ENCODE measurements around the gene MRPS30.

DNA sequence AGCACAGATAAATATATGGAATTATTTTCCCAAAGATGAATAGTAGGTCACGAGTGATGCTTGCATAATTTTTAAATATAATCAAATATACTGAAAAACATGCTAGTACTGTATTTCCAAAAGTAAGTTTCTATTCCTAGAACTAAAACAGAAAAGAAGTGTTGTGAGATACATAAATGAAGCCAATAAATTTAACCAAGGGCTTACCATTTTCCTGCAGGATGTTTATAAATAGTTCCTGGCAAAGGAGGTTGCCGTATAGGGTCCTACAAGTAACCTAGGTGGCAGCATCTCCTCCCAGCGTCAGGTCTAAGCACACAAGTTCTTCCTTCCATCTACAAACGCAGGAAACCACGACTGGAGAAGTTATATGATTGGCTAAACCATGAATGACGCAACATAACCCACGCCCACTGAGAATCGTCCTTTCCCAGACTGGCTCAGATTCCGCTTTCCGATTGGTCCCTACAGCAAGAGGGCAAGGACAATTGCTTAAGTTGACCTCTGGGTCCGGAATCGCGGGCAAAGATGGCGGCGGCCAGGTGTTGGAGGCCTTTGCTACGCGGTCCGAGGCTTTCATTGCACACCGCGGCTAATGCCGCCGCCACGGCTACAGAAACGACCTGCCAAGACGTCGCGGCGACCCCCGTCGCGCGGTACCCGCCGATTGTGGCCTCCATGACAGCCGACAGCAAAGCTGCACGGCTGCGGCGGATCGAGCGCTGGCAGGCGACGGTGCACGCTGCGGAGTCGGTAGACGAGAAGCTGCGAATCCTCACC lies at the start of gene MRPS30:
- TF ChIP-seq, protein P1, sequence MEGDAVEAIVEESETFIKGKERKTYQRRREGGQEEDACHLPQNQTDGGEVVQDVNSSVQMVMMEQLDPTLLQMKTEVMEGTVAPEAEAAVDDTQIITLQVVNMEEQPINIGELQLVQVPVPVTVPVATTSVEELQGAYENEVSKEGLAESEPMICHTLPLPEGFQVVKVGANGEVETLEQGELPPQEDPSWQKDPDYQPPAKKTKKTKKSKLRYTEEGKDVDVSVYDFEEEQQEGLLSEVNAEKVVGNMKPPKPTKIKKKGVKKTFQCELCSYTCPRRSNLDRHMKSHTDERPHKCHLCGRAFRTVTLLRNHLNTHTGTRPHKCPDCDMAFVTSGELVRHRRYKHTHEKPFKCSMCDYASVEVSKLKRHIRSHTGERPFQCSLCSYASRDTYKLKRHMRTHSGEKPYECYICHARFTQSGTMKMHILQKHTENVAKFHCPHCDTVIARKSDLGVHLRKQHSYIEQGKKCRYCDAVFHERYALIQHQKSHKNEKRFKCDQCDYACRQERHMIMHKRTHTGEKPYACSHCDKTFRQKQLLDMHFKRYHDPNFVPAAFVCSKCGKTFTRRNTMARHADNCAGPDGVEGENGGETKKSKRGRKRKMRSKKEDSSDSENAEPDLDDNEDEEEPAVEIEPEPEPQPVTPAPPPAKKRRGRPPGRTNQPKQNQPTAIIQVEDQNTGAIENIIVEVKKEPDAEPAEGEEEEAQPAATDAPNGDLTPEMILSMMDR (IDR thresholded peaks at IDR 0.05) = peak in 2 of 6 experiments; percentile 17 to 22
- TF ChIP-seq POLR2A (IDR thresholded peaks at IDR 0.05) = peak in 3 of 4 donors; percentile 28 to 66 (median 53)
